HG03175 (cell line): ENCODE measurements around the gene CDH8.

Source experiments
- ATAC-seq: cut with Tn5 transposase; IDR thresholded peaks from one replicate; pipeline ENCODE4 v1.9.1; 2021; ENCODE audit warnings: mild to moderate bottlenecking, moderate library complexity; ENCODE audit not compliant: unreplicated experiment

Gene CDH8

GRCh38 chr16:62033065-62033464 lies 3.2 kb downstream of the CDH8 start:
- ATAC-seq: no peak

- ATAC-seq: no peak
These were observed 6.3 kb downstream of the CDH8 start for GRCh38 chr16:62029947-62030346.

DNA sequence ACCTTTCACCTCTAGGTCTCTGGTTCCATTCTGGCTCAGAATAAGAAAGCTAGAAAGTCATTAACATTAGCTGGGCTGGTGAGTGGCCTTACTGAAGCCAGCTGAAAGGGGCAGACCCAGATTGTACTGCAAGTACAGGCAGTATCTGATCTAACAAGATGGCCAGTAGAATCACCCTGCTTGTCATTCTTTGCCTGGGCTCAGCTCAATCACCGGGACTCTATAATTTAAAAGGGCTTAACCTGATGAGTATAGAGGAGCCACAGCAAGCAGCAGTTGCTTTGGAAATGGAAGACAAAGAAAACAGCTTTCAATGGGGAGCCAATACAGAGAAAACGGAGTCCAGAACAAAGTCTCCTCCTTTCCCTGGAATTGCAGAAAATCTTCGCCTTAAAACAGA lies 13.6 kb downstream of the CDH8 start:
- ATAC-seq: no peak

DNA sequence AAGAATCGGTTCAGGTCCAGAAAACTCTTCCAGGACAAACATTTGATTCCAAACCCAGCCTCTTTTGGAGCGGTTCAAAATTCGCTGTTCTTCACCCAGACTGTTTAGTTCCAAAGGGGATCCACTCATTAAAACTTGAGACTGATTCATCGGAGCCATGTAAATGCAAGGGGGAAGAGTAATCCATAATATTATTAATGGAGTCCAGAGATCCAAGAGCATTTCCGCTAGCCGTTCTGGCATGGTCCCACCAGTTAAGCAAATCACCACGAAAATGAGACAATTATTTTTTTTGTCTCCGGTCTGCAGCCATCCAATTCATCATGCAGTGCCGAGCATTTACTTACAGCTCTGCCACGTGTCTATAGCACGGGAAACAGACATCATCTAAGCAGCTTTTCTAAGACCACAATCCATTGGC lies 15.1 kb downstream of the CDH8 start:
- no peak for ATAC-seq

DNA sequence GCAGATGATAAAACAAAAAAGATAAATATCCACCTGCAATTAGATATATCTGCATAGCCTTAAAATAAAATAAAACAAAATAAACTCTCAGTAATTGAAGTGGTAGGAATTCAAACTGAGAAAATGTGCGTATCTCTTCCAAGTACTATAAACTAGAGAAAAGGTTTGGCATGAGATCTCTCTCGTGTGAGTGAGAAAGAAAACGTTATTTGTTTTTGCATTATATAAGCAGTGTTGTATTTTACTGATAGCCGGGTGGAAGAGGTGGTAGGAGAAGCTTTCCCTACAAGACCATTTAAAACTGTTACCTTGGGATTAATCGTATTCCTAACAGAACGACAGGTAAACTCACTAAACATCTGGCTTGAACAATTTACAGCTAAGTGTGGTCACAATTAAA lies 15.6 kb downstream of the CDH8 start:
- no peak for ATAC-seq

GRCh38 chr16:62019851-62020250 lies 16.4 kb downstream of the CDH8 start:
- ATAC-seq: no peak

- ATAC-seq: no peak
These were observed 17.8 kb downstream of the CDH8 start for GRCh38 chr16:62018301-62019060.

DNA sequence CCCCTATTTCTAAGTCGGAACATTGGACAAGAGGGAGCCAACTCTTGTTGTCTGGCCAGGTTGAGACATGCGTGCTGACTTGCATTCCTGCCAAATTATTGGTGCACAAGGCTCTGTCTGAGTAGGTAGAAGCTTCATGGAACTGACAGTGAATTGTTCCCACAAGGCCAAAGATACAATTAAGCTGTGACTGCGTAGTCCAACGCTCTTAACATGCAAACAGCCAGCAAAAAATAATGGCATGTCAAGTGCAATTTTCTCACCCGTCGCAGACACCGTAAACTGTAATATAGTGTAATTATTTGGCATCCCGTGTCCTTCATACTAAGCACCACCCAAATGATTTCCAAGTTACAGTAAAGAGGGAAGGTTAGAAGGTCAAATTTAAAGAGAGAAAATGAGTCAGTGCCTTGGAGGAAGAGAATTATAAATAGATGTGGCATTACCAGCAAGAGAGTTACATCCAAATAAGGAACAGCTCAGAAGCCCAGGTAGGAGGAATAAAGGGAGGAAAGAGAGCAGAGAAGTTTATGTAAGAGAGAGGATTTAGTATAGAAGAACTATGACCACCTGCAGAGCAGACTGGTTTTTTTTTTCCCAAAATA lies 21.8 kb downstream of the CDH8 start:
- ATAC-seq: no peak

DNA sequence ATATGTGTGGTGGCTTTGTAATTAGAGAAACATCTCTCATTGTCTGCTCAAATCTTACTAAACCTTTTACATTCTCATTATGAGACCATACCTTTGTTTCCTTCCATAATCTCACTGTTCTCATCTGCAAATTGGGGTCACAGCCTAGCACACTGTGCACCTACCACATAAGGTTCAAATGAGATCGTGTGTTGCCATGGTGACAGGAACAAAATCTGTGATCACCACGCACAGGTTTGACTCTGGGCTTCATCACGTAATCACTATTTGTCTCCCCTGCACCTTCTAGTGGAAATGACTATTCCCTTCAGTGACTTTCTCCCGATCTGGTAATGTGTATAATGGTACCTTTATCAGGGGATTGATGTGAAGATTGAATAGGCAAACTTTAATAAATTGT lies 26.1 kb downstream of the CDH8 start:
- no peak for ATAC-seq

DNA sequence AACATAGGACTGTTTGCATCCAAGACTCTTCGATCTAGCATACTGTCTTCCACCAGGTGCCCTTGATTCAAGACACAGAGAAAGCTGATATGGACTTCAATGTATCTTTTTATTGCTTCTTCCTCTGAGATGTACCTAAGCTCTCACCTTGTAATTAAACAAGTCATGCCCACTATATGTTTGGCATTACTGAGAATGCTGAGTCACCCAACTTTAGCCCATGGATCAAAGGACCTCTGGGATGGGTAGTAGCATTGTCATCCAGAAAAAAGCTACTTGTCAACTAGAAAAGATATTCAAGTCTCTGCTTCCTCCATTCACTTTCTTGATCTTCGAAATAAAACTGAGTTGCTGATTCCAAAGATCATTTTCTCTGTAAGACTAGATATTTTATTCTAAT lies 37.8 kb downstream of the CDH8 start:
- no peak for ATAC-seq

DNA sequence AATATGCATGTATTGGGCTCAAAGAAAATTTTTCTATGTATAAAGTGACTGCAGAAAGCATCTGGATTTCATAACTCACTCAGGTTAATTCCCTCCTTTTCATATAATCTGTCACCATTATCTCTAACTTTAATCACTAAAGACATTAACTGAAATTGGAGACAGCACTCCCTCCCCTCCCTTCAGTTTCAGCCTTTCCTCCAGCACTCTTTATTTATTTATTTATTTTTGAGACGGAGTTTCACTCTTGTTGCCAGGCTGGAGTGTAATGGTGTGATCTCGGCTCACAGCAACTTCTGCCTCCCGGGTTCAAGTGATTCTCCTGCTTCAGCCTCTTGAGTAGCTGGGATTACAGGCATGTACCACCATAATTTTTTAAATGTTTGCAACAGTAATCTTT lies 43.1 kb downstream of the CDH8 start:
- ATAC-seq: no peak

GRCh38 chr16:61987474-61988012 lies 48.7 kb downstream of the CDH8 start:
- no peak for ATAC-seq

GRCh38 chr16:61969077-61969382 lies 67.2 kb downstream of the CDH8 start:
- no peak for ATAC-seq

GRCh38 chr16:61968242-61969076 lies 67.8 kb downstream of the CDH8 start:
- no peak for ATAC-seq

DNA sequence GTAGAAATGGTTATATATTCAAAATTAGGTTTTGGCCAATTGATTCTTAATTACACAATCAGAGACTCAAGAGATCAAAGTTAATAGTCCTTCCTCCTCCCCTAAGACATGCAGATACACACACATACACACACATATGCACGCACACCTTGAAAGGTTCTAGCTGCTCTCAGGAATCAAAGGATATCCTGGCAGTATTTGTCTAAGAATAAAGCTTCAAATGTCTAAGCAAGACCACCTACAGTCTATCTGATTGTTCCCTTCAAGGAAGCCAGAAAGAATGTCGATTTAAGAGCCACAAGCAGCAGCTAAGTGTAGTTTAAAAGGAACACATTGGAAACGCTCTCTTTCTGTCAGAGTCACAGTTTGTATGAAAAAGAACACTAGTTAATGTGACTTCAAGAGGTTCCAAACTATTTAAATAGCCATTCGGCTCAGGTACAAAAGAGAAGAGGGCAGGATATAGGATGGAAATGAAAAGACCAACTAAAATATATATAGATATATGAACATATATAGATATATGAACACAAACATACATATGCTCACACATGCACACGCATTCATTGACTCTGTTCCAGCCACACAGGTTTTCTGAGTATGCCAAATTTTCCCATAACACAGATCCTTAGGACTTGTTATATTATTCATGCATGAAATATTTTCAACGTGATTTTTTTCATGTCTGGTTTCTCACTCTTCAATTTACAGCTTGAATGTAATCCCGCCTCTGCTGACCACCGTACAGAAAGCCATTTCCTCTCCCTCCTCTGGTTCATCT lies 79.0 kb downstream of the CDH8 start:
- ATAC-seq: no peak

- ATAC-seq: no peak
These were observed 83.4 kb downstream of the CDH8 start for GRCh38 chr16:61952841-61953240.

GRCh38 chr16:61948414-61948813 lies 87.8 kb downstream of the CDH8 start:
- ATAC-seq: no peak

GRCh38 chr16:61946019-61946418 lies 90.2 kb downstream of the CDH8 start:
- no peak for ATAC-seq

- no peak for ATAC-seq
These were observed 90.7 kb downstream of the CDH8 start for GRCh38 chr16:61945511-61945910.

- ATAC-seq: no peak
These were observed 92.2 kb downstream of the CDH8 start for GRCh38 chr16:61944004-61944403.

DNA sequence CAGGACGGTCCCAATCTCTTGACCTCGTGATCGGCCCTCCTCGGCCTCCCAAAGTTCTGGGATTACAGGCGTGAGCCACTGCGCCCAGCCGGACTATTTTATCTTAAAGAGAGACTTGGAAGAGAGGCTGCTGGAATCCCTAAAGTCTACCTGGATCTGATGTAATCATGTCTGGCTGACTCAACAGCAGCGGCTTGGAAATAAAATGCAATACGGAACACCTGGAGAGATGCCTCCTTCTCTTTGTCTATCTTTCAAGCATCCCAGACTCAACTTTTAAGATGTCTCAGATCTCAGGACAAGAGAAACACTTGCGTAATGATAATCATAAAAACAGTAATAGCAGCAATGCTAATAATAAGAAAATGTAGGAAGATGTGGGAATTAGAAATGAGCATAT lies 95.6 kb downstream of the CDH8 start:
- ATAC-seq: no peak
